DOHH2 (cell line): ENCODE data around the gene MAGI1.

ENCODE experiments used
- CTCF ChIP-seq: fragments of 200-600 bp; sonication (generic); IDR thresholded peaks from one replicate; pipeline ENCODE4 v1.5.1; 2014; ENCODE audit warnings: antibody characterized with exemption, mild to moderate bottlenecking, low read depth, low read length; ENCODE audit not compliant: poor library complexity, severe bottlenecking
- EZH2phosphoT487 ChIP-seq: fragments of 200-600 bp; sonication (generic); IDR thresholded peaks from 2 replicates; pipeline ENCODE4 v1.6.1; 2017; ENCODE audit warnings: borderline replicate concordance, mild to moderate bottlenecking, antibody characterized with exemption, low read length, moderate library complexity, mixed read lengths

- TF ChIP-seq CTCF (no peak), EZH2phosphoT487 (no peak)
These were observed 444.7 kb downstream of the MAGI1 start for GRCh38 chr3:65593780-65594752.
